Left ventricle myocardium superior (tissue), 1 donor: ENCODE measurements around the gene RGS21. TPM values are rescaled to one million over a fixed set of nuclear protein-coding genes. Genes with fewer than 3 reads are reported as not detected.
"Not testable (repeated sequence)": the region's sequence is repeated elsewhere in the genome, so short reads cannot be mapped to it uniquely, and the experiment has no call there.

Experiments used
- ATAC-seq: fragments of 200-7000 bp; cut with Tn5 transposase; one replicate; pipeline ENCODE4 v1.9.1; 2020; ENCODE audit warnings: mild to moderate bottlenecking, moderate library complexity
- DNase-seq: peaks from one replicate; pipeline ENCODE4 v3.0.0-alpha.2; 2020
- intact Hi-C: fragments of 100-400 bp; cut with micrococcal nuclease; formaldehyde crosslinking; loops from one replicate; pipeline ENCODE4 v1.11.0; 2022
- long read RNA-seq: library from polyadenylated mRNA; unstranded; transcript quantifications from one replicate; pipeline ENCODE4 v2.0.0, GENCODE V29; 2021
- total RNA-seq: library from RNA; stranded (reverse); fragmentation: NEBNext Ultra II Directional; extraction: Animal tissue kit (Norgen Biotek cat#: 25700); gene quantifications from one replicate; pipeline ENCODE4 v1.2.1, GENCODE V29; 2021
- donor health status: DM: no; HTN: yes; CAD: no; lungs with severe emphysema.

The RGS21 gene, protein sequence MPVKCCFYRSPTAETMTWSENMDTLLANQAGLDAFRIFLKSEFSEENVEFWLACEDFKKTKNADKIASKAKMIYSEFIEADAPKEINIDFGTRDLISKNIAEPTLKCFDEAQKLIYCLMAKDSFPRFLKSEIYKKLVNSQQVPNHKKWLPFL
- not detected for total RNA-seq
- long read RNA-seq: 0 reads

DNA sequence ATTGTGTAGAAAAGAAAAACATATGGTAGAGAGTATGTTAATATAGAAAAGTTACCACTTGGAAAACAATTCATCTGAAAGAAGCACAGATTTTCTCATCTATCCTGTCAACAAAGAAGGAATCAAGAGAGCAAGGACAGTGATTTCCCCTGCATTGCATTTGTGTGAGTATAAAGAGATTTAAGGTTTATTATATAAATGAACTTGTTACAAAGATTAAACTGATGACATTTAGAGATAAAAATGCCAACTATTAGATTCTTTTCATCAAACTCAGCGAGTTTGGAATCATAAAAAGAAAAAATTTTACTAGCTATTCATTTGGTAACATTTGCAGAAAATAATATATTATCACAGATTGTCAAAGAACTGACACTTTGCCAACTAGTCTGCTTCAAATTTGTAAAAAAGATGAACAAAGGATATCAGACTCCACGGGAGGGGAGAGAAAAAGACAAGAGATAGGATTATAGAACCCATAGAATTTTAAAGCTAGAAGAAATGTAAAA, at the start of gene RGS21:
TSS of gene RGS21 (plus strand) at position 51 of the 509 bp plus-strand sequence. CDS start 26,045 bp downstream, outside the sequence.
- DNase-seq (no peak), ATAC-seq (no peak)
- intact Hi-C loops: no loop called here

DNA sequence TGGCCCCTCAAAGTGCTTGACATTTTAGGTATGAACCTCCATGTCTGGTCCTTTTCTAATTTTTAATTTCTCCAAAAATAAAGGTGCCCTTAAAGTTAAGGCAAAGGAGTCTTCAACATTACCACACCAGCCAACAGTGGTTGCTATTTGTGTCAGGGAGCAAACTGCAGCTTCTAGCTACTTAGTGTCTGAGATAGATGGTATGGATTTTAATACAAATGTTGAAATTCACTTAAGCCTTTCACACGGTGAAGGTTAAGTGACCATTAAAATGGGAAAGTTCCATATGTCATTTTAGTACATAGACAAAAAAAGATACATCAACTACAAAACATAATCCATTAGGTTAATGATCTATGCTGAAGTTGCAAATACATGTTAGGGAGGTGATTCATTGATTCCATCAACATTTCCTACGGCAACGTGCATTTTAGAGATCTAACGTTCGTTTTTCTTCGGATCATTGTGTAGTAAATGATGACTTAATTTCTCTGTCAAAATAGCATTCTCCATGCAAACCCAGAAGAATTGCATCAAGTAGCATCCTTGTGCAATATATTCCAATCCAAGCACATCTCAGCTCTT, 48.2 kb upstream of the RGS21 start:
- intact Hi-C loops: no loop called here
- ATAC-seq (no peak), DNase-seq (no peak)

DNA sequence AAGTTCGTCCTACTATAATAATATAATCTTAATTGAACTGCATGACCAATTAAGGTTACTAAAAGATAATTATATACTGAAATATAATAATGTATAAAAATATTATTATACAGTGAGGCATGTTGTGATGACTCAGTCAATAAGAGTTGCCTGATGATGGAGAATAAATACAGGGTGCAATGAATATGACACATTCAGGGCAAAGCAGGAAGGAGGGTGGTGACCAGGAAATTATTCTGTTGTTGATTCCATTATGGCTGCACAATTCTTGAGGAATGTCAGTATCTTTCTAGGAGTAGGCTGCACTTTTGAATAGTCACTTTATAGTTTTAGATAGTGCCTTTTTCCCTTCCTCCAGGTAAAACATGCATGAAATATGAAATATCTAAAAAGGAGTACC, 46.4 kb upstream of the RGS21 start:
- DNase-seq (no peak), ATAC-seq (no peak)
- intact Hi-C loops: no loop called here

DNA sequence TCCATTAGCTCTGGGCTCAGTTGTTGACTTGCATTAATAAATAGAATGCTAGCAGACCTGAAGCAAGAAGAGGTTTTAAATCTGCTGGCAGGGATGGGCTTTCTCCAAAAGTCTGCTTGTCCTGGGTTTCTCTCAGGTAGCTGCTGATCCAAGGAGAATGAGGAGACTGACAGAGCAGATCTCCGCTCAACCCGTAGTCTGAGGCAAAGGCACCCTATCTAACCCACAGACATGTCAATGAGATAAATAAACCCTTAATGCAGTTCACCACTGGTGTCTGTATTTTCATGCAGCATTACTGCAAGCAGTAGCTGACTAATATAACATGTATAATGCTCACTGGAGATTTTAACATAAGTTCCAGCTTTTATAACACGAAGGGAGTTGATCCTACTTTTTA, 44.1 kb upstream of the RGS21 start:
- intact Hi-C loops: no loop called here
- DNase-seq: no peak
- no peak for ATAC-seq

DNA sequence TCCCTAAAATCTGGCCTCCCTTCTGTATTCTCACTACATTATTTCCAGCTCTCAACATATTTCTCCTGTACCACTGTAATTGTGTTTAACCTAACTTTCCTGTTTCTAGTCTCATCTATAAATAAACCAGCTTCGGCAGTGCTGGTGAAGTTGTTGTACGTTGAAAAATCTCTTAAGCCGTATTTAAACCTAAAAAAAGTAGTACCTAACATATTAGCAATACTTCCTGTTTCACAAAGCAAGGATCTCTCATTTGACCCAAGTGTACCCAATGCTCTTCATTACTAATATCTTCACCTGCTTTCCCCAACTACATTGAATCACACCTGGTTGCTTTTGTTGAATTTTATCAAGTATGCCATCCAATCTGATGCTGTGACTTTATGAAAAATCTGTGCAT, 42.2 kb upstream of the RGS21 start:
- DNase-seq: no peak
- no peak for ATAC-seq
- intact Hi-C loops: no loop called here

DNA sequence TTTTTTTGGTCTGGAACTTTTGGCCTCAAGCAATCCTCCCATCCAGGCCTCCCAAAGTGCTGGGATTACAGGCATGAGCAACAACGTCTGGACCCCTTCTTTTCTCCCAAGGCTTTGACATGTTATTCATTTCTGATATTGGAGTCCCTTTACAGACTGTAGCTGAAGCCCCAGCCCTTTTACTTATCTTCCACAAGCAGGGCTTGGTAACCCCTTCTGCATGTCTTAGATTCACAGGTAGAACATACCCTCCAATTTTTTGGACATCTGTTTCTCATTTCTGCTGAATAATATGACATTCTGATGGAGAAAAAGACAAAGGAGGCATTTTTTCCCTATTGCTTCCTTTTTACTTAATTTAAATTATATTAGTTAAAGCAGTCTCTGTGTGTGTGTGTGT, 39.2 kb upstream of the RGS21 start:
- no peak for DNase-seq
- ATAC-seq: no peak
- intact Hi-C loops: no loop called here

DNA sequence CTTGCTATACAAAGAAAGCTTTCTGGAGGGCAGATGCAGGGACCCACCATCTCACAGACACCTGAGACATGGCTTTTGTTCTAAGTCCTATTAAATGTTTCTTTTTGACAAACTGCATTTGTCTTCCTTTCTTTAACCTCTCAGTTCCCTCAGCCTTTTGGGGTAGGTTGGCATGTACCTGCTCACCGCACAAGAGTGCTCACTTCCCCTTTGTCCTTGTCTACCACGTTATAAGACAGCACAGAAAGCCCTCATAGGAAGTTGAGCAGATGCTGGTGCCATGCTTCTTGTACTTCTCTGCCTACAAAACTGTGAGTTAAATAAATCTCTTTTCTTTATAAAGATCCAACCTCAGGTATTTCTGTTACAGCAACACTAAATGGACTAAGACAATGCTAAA, 31.9 kb upstream of the RGS21 start:
- ATAC-seq (no peak), DNase-seq (no peak)
- intact Hi-C loops: no loop called here

DNA sequence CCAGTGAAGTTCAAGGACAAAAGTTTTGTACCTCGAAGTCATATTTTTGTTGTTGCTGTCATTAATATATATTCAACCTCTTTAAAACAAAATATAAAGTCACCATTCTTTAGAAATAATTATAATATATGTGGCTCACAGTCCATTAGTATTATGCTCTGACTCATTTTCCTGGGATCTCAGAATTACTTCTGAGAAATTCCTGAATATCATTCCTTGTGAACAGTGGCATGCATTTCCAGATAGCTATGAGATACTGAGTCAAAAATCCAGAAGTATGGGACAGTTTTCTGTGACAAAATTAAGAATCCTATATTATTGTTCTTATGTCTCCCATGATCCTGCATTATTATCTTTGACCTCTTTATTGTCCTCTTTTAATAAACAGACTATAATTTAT, 13.8 kb upstream of the RGS21 start:
- DNase-seq (no peak), ATAC-seq (no peak)
- intact Hi-C loops: no loop called here

DNA sequence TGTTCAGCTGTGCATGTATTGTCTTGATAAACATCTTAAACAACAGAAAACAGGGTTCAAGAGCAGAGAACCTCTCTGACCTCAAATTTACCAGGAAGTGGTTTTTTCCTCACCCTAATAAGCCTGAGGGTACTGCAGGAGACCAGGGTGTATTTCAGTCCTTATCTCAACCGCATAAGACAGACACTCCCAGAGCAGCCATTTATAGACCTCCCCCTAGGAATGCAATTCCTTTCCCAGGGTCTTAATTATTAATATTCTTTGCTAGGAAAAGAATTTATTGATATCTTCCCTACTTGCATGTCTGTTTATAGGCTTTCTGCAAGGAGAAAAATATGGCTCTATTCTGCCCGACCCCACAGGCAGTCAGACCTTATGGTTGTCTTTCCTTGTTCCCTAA, 8.5 kb upstream of the RGS21 start:
- DNase-seq, intact Hi-C loops, ATAC-seq: not testable (repeated sequence)

DNA sequence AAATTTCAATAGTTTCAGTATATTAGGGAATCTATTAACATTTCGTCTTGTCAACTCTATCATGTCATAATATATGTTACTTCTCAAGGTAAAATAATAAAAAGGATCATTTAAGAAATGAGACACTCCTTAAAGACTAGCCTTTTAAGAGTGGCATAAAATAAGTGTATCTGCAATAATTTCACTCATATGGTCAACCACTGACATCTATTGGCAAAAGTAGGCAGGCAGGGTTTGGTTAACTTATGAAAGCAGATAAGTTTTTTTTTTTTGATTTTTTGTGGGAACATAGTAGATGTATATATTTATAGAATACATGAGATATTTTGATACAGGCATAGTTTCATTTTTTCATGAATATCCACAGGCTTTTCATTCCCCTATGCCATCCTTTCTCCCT, 5.5 kb upstream of the RGS21 start:
- intact Hi-C loops: no loop called here
- DNase-seq (no peak), ATAC-seq (no peak)

DNA sequence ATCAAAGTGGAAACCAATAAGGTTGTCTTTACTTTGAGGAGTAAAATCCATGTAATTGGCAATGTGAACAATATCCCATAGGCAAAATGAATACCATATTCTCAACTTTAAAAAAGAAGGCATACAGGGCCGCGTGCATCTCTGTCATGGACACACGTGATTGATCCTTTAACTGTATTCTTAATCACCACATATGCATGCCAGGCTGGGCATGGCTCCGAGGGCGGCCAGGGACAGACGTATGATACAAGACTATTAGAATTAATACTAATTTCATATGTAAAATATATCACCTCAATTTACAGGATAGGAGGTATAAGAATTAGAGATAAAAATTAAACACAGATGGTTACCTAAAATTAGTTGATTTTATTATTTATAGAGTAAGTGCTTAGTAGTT, 11.2 kb downstream of the RGS21 start:
- no peak for ATAC-seq
- intact Hi-C loops: no loop called here
- no peak for DNase-seq

DNA sequence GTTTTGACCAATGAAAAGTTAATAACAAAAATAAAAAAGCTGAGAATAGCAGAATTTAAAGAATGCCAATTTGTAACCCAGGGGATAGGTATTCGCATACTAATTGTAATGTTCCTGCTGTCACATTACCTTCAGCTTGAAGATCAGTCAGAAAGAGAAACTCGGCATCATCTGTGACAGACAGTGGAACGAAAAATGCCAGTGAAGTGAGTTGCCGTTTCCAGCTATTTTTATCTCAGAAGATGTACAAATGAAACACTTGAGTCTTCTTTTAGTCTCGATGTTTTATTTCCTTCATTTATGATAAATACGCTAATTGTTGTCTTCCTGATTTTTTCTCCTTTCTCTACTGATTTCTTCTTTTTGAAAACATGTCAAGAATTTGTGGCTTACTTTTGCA, 26.1 kb downstream of the RGS21 start:
- ATAC-seq: no peak
- no peak for DNase-seq

DNA sequence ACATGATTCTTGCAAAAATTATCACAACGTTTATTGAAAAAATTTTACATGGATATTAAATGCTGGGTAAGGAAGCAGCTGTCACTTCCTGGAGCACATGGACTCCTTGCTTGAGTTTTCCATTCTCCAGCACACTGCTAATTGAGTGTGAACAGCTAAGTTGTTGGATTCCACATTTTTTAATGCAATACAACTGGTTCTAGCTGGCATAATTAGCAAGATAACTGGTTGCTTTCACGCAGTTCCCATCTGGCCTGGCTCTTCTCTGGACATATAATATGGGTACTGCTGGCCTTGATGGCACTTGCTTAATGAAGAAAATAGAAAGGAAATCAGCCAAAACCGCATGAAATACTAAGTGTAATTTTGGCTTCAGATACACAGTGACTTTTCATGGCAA, 26.6 kb downstream of the RGS21 start:
- DNase-seq (no peak), ATAC-seq (no peak)
- intact Hi-C loops: no loop called here

More for the DNA sequence above, 26.1 kb downstream of the RGS21 start:
- intact Hi-C loops: no loop called here

DNA sequence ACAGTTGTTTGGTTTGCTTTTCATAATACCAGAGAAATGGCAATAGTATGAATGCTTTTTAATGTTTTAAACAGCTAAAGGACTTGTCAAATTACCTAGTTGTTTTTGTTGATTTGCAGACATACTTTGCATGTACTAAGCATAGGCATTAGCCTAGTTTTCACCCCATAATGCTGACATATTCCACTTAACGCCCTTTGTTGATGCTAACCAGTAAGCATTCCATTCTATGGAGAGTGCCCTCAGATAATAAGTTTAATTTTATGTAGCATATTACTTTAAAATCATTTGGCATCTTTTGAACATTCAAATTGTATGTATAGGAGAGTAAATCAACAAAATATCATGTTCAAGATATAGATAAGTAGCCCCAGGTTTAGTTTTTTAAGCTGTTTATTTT, 32.5 kb downstream of the RGS21 start:
- intact Hi-C loops: no loop called here
- ATAC-seq (no peak), DNase-seq (no peak)

DNA sequence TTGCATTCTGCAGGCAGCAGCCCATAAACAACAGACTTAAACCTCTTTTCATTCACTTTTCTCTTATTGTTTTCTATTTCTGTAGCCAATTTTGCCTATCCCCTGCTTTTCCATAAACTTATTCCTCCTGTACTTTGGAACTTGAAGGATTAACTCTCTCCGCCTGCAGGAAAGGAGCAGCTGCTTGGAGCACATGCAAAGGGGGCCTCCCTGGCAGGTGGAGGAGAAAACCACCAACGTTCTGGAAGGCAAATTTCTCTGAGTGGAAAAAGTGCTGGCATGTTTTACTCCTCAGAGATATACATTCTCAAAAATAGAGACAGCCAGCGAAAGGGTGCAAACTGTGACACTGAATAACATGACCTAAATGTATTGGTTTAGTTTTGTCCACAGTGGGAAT, 33.6 kb downstream of the RGS21 start:
- intact Hi-C loops: no loop called here
- DNase-seq (no peak), ATAC-seq (no peak)

DNA sequence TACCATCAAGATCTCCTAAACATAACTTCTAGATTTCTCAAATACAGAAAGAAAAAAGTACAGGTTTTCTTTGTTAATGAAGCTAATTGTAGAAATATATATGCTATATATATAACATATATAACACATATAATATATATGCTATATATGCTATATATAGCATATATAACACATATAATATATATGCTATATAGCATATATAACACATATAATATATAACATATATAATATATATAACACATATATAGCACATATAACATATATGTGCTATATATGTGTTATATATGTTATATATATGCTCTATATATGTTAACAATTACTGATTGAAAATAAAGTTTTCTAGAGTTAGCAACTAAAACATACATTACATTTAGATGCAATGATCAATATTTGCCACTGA, 34.8 kb downstream of the RGS21 start:
- no peak for DNase-seq

DNA sequence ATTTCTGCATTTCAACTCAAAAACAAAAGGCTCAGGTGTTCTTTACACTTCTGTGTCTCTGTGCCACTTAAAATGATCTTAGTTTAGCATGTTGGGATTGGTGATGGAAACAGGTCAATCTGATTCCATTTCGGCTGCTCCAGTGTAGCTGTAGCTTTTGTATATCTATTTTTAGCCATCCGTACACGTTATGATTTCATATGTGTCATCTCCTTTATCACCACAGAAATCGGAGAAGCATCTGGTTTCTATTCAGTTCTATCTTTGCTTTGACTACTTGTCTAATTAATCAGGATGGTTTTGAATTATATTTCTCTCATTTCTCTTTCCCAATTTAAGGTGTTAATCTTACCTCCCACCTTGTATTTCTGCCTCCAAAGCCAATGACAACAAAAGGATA, 41.1 kb downstream of the RGS21 start:
- intact Hi-C loops: no loop called here
- DNase-seq (no peak), ATAC-seq (no peak)

More for the DNA sequence above, 34.8 kb downstream of the RGS21 start:
- ATAC-seq: no peak
- intact Hi-C loops: no loop called here

DNA sequence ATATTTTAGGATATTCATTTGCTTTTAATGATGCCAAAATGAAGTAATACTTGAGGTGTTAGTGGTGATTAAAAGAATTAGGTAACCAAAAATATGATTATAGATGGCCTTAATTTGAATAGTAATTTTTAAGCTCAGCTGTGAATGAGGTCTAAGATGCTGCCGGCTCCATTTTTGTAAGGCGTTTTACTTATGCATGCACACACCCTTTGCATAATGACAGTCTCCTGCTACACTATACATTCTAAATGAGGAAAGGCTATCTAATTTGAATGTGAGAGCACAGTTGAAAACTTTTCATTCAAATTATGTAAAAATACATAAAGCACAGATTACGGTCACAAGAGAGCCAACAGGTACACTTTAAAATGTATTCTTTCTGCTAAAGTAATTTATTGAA, 41.6 kb downstream of the RGS21 start:
- intact Hi-C loops: no loop called here
- ATAC-seq (no peak), DNase-seq (no peak)

DNA sequence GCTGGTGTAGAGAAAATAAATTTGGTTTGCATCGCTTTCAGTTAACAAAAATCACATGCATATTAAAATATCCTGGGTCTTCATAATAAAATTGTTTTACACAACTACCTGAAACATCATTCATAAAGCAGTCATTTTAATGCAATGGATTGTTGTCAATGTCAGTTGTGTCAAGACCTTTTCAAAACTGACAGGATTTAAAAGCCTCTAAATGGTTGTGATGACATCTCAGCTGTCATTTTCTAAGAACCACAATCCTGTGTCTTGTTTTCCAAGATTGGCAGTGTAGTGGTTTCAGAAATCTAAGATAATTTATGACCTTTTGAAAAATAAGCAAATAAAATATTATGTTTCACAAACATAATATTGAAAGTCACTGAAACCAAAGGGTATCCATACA, 42.0 kb downstream of the RGS21 start:
- DNase-seq (no peak), ATAC-seq (no peak)
- intact Hi-C loops: no loop called here

DNA sequence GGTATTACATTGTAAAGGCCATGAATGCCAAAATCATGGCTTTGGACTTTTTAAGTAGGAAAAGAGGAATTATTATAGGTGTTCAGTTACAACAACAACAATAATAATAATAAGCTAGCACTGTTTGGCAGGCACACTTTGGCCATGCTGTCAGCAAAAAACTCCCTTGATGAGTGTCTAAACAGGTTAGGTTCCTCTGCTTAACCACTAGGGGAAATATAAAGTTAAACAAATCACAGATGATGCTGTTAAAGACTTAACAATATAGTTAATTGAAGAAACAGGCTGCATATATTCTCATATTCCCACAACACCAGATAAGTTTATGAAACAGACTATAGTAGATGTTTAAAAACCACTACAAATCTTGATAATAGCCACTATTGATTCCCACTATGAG, 46.4 kb downstream of the RGS21 start:
- DNase-seq (no peak), ATAC-seq (no peak)
- intact Hi-C loops: no loop called here

DNA sequence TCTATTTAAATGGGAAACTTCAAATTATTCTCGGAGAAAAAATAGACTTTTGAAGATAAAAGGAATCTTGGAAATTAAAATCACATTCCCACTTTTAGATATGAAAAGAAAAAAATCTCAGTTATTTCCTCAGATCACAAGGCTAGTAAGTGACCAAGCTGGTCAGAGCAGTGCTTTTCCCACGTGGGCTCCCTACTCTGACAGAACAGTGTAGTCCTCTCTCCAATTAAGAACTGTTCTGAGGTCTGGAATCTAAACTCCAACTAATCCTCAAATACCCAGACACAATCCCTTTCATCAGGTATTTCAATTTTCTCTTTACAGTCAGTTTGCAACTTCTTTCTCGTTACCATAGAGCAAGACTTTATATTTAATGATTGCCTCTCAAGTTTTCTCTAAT, 50.6 kb downstream of the RGS21 start:
- ATAC-seq: no peak
- no peak for DNase-seq
- intact Hi-C loops: no loop called here
